GM21825 (cell line): Measurements from ENCODE around the gene CLPTM1L.
"Not testable (repeated sequence)": the region's sequence is repeated elsewhere in the genome, so short reads cannot be mapped to it uniquely, and the experiment has no call there.

Experiments
- ATAC-seq: cut with Tn5 transposase; IDR thresholded peaks from one replicate; pipeline ENCODE4 v1.9.1; 2021; ENCODE audit warnings: mild to moderate bottlenecking, moderate library complexity; ENCODE audit not compliant: unreplicated experiment

The CLPTM1L gene

GRCh38 chr5:1330146-1330846 is 14.6 kb downstream of the CLPTM1L start:
- no peak for ATAC-seq

- ATAC-seq: no peak
Measured at GRCh38 chr5:1329111-1329579, 15.8 kb downstream of the CLPTM1L start.

- ATAC-seq: not testable (repeated sequence)
Measured at GRCh38 chr5:1328237-1329110, 16.4 kb downstream of the CLPTM1L start.

DNA sequence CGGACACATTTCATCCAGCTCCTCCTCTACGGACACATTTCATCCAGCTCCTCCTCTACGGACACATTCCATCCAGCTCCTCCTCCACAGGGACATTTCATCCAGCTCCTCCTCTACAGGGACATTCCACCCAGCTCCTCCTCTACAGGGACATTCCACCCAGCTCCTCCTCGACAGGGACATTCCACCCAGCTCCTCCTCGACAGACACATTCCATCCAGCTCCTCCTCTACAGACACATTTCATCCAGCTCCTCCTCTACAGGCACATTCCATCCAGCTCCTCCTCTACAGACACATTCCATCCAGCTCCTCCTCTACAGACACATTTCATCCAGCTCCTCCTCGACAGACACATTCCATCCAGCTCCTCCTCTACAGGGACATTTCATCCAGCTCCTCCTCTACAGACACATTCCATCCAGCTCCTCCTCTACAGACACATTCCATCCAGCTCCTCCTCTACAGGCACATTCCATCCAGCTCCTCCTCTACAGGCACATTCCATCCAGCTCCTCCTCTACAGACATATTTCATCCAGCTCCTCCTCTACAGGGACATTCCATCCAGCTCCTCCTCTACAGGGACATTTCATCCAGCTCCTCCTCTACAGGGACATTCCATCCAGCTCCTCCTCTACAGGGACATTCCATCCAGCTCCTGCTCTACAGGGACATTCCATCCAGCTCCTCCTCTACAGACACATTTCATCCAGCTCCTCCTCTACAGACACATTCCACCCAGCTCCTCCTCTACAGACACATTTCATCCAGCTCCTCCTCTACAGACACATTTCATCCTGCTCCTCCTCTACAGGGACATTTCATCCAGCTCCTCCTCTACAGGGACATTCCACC is 17.8 kb downstream of the CLPTM1L start:
- not testable (repeated sequence) for ATAC-seq

- ATAC-seq: not testable (repeated sequence)
Measured at GRCh38 chr5:1326532-1326875, 18.4 kb downstream of the CLPTM1L start.

DNA sequence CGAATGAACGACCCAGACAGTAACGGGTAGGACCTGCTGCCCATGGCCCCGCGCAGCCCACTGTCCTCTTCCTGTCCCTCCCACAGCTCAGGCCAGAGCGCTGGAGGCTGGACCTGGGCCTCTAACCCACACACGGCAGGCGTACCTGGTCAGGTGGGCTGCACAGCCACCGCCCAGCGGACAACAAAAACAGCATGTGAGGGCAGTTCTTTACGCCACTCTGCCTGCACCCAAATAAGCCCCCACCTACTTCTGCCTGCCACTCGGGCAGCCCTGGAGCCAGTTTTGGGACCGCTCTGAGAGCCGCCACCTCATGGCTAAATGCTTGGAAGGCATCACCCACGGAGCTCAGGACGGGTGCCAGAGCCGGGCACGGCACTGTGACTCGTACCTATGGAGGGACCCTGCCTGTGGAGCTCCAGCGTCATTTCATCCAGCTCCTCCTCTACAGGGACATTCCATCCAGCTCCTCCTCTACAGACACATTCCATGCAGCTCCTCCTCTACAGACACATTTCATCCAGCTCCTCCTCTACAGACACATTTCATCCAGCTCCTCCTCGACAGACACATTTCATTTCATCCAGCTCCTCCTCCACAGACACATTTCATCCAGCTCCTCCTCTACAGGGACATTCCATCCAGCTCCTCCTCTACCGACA is 18.9 kb downstream of the CLPTM1L start:
- no peak for ATAC-seq

- no peak for ATAC-seq
Measured at GRCh38 chr5:1325191-1325741, 19.6 kb downstream of the CLPTM1L start.

- ATAC-seq: no peak
Measured at GRCh38 chr5:1324719-1325190, 20.1 kb downstream of the CLPTM1L start.

DNA sequence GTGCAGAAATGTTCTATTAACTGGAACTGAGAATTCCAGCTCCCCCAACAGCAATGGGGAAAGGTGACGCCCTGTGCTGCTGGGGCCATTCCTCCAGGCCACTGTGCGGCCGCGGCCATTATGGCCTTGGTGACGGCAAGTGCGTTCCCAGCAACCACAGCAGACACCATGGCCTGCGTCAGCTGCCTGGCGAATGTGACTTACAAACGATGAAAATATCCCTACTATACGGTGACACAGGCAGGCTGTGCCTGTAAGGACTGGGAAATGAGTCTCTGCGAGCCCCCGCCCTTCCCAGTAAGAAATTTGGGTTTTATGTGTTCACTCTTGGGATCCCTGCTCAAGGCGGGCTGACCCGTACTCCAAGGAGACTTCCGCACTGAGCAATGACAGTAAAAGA is 20.6 kb downstream of the CLPTM1L start:
- ATAC-seq: no peak

- no peak for ATAC-seq
Measured at GRCh38 chr5:1323803-1324173, 21.1 kb downstream of the CLPTM1L start.

- no peak for ATAC-seq
Measured at GRCh38 chr5:1322955-1323802, 21.7 kb downstream of the CLPTM1L start.

DNA sequence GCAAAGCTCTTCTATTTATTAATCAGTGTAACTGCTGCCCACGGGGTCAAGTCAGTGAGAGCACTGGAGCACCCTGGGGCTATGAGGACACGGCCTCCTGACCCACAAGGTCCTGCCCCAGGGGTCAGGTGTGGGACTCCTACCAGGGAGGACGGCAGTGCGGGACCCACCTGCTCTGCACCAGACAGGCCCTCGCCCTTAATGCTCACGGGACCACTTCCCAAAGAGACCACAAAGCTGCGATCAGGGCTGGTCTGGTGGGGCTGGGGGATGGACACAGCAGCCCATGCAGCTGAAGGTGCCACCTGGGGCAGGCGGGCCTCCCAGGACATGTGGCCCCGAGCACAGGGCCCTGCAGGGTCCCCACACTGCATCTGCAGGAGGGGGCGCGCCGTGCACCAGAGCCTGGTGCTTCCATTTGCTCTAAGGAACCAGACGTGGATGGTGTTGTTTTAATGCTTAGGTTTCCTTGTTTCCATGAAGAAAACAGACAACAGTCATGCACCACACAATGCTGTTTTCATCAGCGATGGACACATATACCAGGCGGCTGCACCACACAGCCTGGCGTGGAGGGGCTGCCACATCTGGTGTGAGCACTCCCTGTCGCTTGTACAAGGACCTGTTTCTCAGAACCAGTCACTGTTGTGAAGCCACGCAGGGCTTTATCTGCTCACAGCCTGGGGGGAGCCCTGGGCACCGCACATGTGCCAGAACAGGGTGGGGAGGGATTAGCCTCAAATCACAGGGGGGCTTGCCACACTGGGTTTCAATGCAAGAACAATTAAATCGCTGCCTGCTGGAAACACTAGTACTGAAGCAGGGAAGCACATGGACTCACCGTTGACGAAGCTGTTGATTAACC is 22.6 kb downstream of the CLPTM1L start:
- ATAC-seq: no peak

GRCh38 chr5:1321576-1321975 is 23.3 kb downstream of the CLPTM1L start:
- no peak for ATAC-seq

DNA sequence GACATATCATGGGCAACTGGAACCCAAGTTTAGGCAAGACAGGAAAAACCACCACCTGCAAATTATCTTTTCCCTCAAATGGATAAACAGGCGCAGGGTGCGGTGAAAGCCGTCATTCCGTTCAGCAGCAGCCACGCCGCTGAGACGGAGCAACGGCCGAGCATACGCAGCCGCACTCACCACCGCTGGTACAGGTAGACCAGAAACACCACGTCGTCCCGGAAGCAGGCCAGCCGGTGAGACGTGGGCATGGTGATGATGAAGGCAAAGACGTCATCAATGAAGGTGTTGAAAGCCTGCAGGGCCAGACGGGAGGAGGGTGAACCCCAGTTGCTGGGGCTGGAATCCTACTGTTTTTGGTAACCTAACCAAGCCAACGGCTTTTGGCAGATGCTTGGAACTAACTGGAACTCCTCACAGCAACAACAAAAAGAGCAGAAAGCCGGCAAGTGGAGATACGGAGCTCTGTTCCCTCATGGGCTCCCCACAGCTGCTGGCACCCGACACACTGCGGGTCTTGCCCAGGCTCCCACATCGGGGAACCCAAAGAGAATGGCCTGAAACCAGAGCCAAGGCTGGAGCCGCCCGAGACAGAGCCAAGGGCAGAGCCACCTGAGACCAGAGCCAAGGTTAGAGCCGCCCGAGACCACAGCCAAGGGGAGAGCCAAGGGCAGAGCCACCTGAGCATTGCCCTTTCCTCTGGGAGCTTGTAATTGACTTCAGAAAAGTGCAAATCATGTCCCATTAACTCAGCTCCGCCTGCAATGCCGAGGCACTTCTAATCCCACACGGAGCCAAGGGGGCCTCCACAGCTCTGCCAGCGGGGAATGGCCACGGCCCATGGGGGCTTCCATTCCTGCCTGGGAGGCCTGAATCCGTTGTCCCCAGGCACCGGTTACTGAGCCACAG is 24.2 kb downstream of the CLPTM1L start:
- ATAC-seq: no peak

DNA sequence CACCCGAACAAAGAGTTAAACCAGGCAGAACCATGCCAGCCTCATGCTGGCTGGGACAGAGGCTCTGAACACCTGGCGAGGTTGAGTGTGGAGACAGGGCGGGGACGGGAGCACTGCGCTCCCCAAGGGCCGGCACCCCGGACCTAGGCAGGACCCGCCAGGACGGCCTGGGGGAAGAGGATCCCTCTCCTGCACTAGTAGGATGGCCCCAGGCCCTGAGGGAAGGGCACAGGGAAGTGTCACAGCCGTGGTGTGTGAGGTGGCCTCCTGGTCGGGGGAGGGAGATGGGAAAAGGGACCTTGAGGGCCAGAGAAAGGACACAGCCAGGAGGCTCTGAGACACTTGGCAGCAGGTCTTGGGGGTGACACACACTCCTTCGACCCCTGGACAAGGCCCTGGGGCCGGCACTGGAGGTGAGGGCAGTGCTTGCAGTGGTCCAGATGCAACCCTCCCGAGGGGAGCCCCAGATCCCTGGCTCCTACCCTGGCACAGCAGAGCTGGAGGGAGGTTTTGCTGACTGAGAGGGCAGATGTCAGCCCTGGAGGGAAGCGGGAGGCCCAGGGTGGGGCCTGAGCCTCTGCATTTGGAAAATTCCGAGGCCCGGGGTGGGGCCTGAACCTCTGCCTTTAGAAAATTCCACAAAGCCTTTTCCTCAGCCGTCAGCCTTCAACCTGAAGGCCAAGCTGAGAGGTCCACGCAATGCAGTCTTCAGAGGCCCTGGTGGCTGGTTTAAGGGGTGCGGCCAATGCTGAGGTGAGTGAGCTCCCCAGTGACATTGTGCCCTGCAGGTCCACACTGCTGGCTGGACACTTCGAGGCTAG is 25.3 kb downstream of the CLPTM1L start:
- no peak for ATAC-seq

DNA sequence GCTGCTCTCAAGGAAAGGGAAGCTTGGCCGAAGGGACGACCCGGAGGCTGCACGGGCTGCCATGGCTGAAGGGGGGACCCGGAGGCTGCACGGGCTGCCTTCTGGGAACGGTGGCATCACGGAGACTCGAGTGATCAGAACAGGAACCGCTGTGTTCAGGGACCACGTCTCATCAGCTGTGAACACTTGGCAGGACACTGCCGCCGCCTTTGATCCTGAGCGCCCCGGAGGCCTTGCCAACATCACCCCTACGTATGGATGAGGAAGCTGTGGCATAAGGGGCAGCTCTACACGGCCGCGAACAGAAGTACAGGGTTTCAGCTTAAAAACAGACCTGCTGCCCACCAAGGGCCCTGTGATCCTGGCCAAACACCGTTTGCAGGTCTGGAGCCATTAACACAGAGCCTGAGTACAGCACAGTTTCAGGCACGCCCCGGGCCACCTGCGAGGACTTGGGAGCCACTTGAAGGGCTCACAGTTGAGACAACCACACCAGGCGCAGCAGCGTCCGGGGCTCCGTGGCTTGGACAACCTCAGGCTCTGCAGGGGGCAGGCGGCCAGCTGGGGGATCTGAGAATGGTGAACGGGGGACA is 26.1 kb downstream of the CLPTM1L start:
- ATAC-seq: no peak
